Loucy (cell line): ENCODE measurements around the gene RRM1.

Experiments
- CTCF ChIP-seq: fragments of 200-600 bp; sonication (generic); conservative IDR thresholded peaks from 2 replicates; pipeline ENCODE4 v1.5.1; 2014; ENCODE audit warnings: mild to moderate bottlenecking, antibody characterized with exemption, low read length
- EZH2phosphoT487 ChIP-seq: fragments of 200-600 bp; IDR thresholded peaks from 2 replicates; pipeline ENCODE4 v1.6.1; 2018; ENCODE audit warnings: antibody characterized with exemption, mild to moderate bottlenecking, moderate library complexity, borderline replicate concordance

- TF ChIP-seq CTCF, result no peak
- TF ChIP-seq EZH2phosphoT487, result no peak
These were observed 23.3 kb upstream of the RRM1 start for GRCh38 chr11:4071325-4071724.
